T-helper 9 cell (primary cell): ENCODE measurements around the gene RASSF1.
"Not testable (repeated sequence)": the region's sequence is repeated elsewhere in the genome, so short reads cannot be mapped to it uniquely, and the experiment has no call there.

Experiments
- DNase-seq: peaks from one replicate; pipeline ENCODE4 v3.0.0-alpha.2; 2020

Gene RASSF1

GRCh38 chr3:50323092-50323600, 17.5 kb downstream of the RASSF1 start:
- DNase-seq, result no peak

- DNase-seq, result no peak
These were observed 18.1 kb downstream of the RASSF1 start, which contains the start of gene HYAL2 for GRCh38 chr3:50322386-50323091. TSS of gene HYAL2 (minus strand) at chr3:50322745. CDS start at chr3:50320489, 2,256 bp downstream.

GRCh38 chr3:50322115-50322385, 18.6 kb downstream of the RASSF1 start:
- DNase-seq, result no peak

GRCh38 chr3:50321336-50322114, 19.1 kb downstream of the RASSF1 start:
- peak; percentile 70 for DNase-seq

GRCh38 chr3:50320853-50321335, 19.7 kb downstream of the RASSF1 start:
- DNase-seq, result peak; percentile 45

- no peak for DNase-seq
These were observed 20.6 kb downstream of the RASSF1 start for GRCh38 chr3:50319894-50320625.

GRCh38 chr3:50319181-50319893, 21.3 kb downstream of the RASSF1 start:
- DNase-seq, result no peak

- no peak for DNase-seq
These were observed 22.0 kb downstream of the RASSF1 start for GRCh38 chr3:50318615-50319014.

GRCh38 chr3:50318163-50318562, 22.5 kb downstream of the RASSF1 start:
- no peak for DNase-seq

- DNase-seq, result no peak
These were observed 23.3 kb downstream of the RASSF1 start for GRCh38 chr3:50317300-50317699.

GRCh38 chr3:50316657-50317242, 23.9 kb downstream of the RASSF1 start:
- DNase-seq, result peak; percentile 73

GRCh38 chr3:50314816-50315215, 25.8 kb downstream of the RASSF1 start:
- no peak for DNase-seq

- no peak for DNase-seq
These were observed 26.3 kb downstream of the RASSF1 start for GRCh38 chr3:50314342-50314741.

GRCh38 chr3:50312041-50312440, 28.6 kb downstream of the RASSF1 start:
- not testable (repeated sequence) for DNase-seq

GRCh38 chr3:50304601-50305000, 36.0 kb downstream of the RASSF1 start:
- DNase-seq, result no peak

GRCh38 chr3:50303013-50303815, 37.4 kb downstream of the RASSF1 start, which contains the start of gene HYAL1:
TSS of gene HYAL1 (minus strand) at chr3:50303574. CDS start at chr3:50302956, 618 bp downstream.
- DNase-seq, result no peak

GRCh38 chr3:50302095-50303012, 38.3 kb downstream of the RASSF1 start:
- no peak for DNase-seq

- DNase-seq, result no peak
These were observed 39.9 kb downstream of the RASSF1 start for GRCh38 chr3:50300681-50301254.

GRCh38 chr3:50299929-50300680, 40.5 kb downstream of the RASSF1 start:
- DNase-seq, result no peak
